ENCODE data around the gene HCFC1.
A peak's percentile ranks its signal among the peaks of the same experiment; 100 is the strongest.

HCFC1 gene

GRCh38 chrX:153927922-153928760 lies 43.5 kb downstream of the HCFC1 start:
- Histone ChIP-seq H4K8ac (ENCODE audit: low read depth, low read length) (no peak overlapping the region), H3K4me3 (ENCODE audit: low read length in 2 of 2) (peak overlapping the region; percentile 67 to 94), H3K18ac (ENCODE audit: low read length) (peak overlapping the region; percentile 98), H2BK5ac (ENCODE audit: low read length) (peak overlapping the region; percentile 93), H3K4me2 (ENCODE audit: insufficient read depth, low read length, poor library complexity, severe bottlenecking) (peak overlapping the region; percentile 51), H2BK12ac (ENCODE audit: low read length) (no peak overlapping the region), H3K36me3 (replicated peaks in 1 of 2; ENCODE audit: control insufficient read depth in 2 of 2, insufficient read depth in 2 of 2, low read length in 2 of 2) (peaks cover 10 to 39% of the 10 kb centered on the region in 2 donors), H3K4me1 (ENCODE audit: control insufficient read depth in 2 of 2, insufficient read depth in 1 of 2, low read depth in 1 of 2, low read length in 2 of 2) (peaks cover 11 to 17% of the 10 kb centered on the region in 2 donors), H3K27me3 (ENCODE audit: control insufficient read depth in 3 of 3, insufficient read depth in 3 of 3, low read depth in 1 of 3, low read length in 3 of 3) (peaks cover 0 to 36% (median 5%) of the 10 kb centered on the region in 3 experiments), H3K9ac (ENCODE audit: low read depth, low read length, poor library complexity) (peak overlapping the region; percentile 86), H3K4ac (ENCODE audit: low read length) (peak overlapping the region; percentile 6), H4K91ac (ENCODE audit: low read depth, low read length, poor library complexity) (no peak overlapping the region), H3K9me3 (replicated peaks in 1 of 2; ENCODE audit: control insufficient read depth in 2 of 2, insufficient read depth in 1 of 2, low read depth in 1 of 2, low read length in 2 of 2) (no peaks in the 10 kb centered on the region), H3K27ac (replicated peaks; ENCODE audit: low read length) (peak overlapping the region; percentile 97), H3K79me1 (ENCODE audit: low read depth, low read length) (no peaks in the 10 kb centered on the region), H2AFZ (ENCODE audit: low read length) (peak overlapping the region; percentile 52), H3K23ac (ENCODE audit: low read depth, low read length, poor library complexity) (no peak overlapping the region), H2AK5ac (ENCODE audit: low read depth, low read length) (peak overlapping the region; percentile 89), H3K14ac (ENCODE audit: low read length) (no peak overlapping the region), H2BK120ac (ENCODE audit: low read depth, low read length) (no peak overlapping the region), H2BK15ac (ENCODE audit: low read length) (no peak overlapping the region)
- WGBS, 2 donors (ENCODE audit: extremely low coverage in 2 of 2, insufficient read length in 2 of 2, insufficient replicate concordance in 1 of 2) = no CpG with 5 or more reads among the region's 76 CpGs
- peak; percentile 90 for DNase-seq (ENCODE audit: low spot score)

GRCh38 chrX:153927672-153927921 lies 44.0 kb downstream of the HCFC1 start:
- H4K8ac ChIP-seq (ENCODE audit: low read depth, low read length) = peak overlapping the region; percentile 72
- no CpG with 5 or more reads among the region's 8 CpGs for WGBS, 2 donors (ENCODE audit: extremely low coverage in 2 of 2, insufficient read length in 2 of 2, insufficient replicate concordance in 1 of 2)
- H3K4me2 ChIP-seq (ENCODE audit: insufficient read depth, low read length, poor library complexity, severe bottlenecking) = peak overlapping the region; percentile 51
- H2AK5ac ChIP-seq (ENCODE audit: low read depth, low read length) = peak overlapping the region; percentile 89
- H3K36me3 ChIP-seq (replicated peaks in 1 of 2; ENCODE audit: control insufficient read depth in 2 of 2, insufficient read depth in 2 of 2, low read length in 2 of 2) = peaks cover 9 to 34% of the 10 kb centered on the region in 2 donors
- no peak overlapping the region for H2BK120ac ChIP-seq (ENCODE audit: low read depth, low read length)
- H3K9me3 ChIP-seq (replicated peaks in 1 of 2; ENCODE audit: control insufficient read depth in 2 of 2, insufficient read depth in 1 of 2, low read depth in 1 of 2, low read length in 2 of 2) = no peaks in the 10 kb centered on the region
- peak overlapping the region; percentile 73 for H2BK12ac ChIP-seq (ENCODE audit: low read length)
- H3K14ac ChIP-seq (ENCODE audit: low read length) = no peak overlapping the region
- H3K23ac ChIP-seq (ENCODE audit: low read depth, low read length, poor library complexity) = peak overlapping the region; percentile 65
- peak overlapping the region; percentile 98 for H3K18ac ChIP-seq (ENCODE audit: low read length)
- no peak overlapping the region for H2BK15ac ChIP-seq (ENCODE audit: low read length)
- peak overlapping the region; percentile 23 for H3K4ac ChIP-seq (ENCODE audit: low read length)
- peak overlapping the region; percentile 93 for H2BK5ac ChIP-seq (ENCODE audit: low read length)
- peaks cover 0 to 37% (median 5%) of the 10 kb centered on the region in 3 experiments for H3K27me3 ChIP-seq (ENCODE audit: control insufficient read depth in 3 of 3, insufficient read depth in 3 of 3, low read depth in 1 of 3, low read length in 3 of 3)
- H3K4me1 ChIP-seq (ENCODE audit: control insufficient read depth in 2 of 2, insufficient read depth in 1 of 2, low read depth in 1 of 2, low read length in 2 of 2) = peaks cover 11 to 17% of the 10 kb centered on the region in 2 donors
- no peak overlapping the region for H4K91ac ChIP-seq (ENCODE audit: low read depth, low read length, poor library complexity)
- no peak for DNase-seq (ENCODE audit: low spot score)
- H3K27ac ChIP-seq (replicated peaks; ENCODE audit: low read length) = peak overlapping the region; percentile 97
- peak overlapping the region; percentile 52 for H2AFZ ChIP-seq (ENCODE audit: low read length)
- peak overlapping the region; percentile 67 to 94 for H3K4me3 ChIP-seq (ENCODE audit: low read length in 2 of 2)
- H3K9ac ChIP-seq (ENCODE audit: low read depth, low read length, poor library complexity) = peak overlapping the region; percentile 86
- no peaks in the 10 kb centered on the region for H3K79me1 ChIP-seq (ENCODE audit: low read depth, low read length)

GRCh38 chrX:153926858-153927671 lies 44.6 kb downstream of the HCFC1 start:
- H2BK15ac ChIP-seq (ENCODE audit: low read length) = no peak overlapping the region
- H3K4ac ChIP-seq (ENCODE audit: low read length) = peak overlapping the region; percentile 23
- no CpG with 5 or more reads among the region's 31 CpGs for WGBS, 2 donors (ENCODE audit: extremely low coverage in 2 of 2, insufficient read length in 2 of 2, insufficient replicate concordance in 1 of 2)
- peak overlapping the region; percentile 89 for H3K23ac ChIP-seq (ENCODE audit: low read depth, low read length, poor library complexity)
- no peak overlapping the region for H3K14ac ChIP-seq (ENCODE audit: low read length)
- H3K18ac ChIP-seq (ENCODE audit: low read length) = peak overlapping the region; percentile 98
- DNase-seq (ENCODE audit: low spot score) = no peak
- peak overlapping the region; percentile 51 for H3K4me2 ChIP-seq (ENCODE audit: insufficient read depth, low read length, poor library complexity, severe bottlenecking)
- H3K27ac ChIP-seq (replicated peaks; ENCODE audit: low read length) = peak overlapping the region; percentile 97
- H4K91ac ChIP-seq (ENCODE audit: low read depth, low read length, poor library complexity) = no peak overlapping the region
- H2AK5ac ChIP-seq (ENCODE audit: low read depth, low read length) = peak overlapping the region; percentile 89
- peaks cover 9 to 28% of the 10 kb centered on the region in 2 donors for H3K36me3 ChIP-seq (replicated peaks in 1 of 2; ENCODE audit: control insufficient read depth in 2 of 2, insufficient read depth in 2 of 2, low read length in 2 of 2)
- peak overlapping the region; percentile 93 for H2BK5ac ChIP-seq (ENCODE audit: low read length)
- peaks cover 11 to 18% of the 10 kb centered on the region in 2 donors for H3K4me1 ChIP-seq (ENCODE audit: control insufficient read depth in 2 of 2, insufficient read depth in 1 of 2, low read depth in 1 of 2, low read length in 2 of 2)
- peak overlapping the region; percentile 73 for H2BK12ac ChIP-seq (ENCODE audit: low read length)
- H3K27me3 ChIP-seq (ENCODE audit: control insufficient read depth in 3 of 3, insufficient read depth in 3 of 3, low read depth in 1 of 3, low read length in 3 of 3) = peaks cover 0 to 39% (median 5%) of the 10 kb centered on the region in 3 experiments
- no peaks in the 10 kb centered on the region for H3K79me1 ChIP-seq (ENCODE audit: low read depth, low read length)
- H2BK120ac ChIP-seq (ENCODE audit: low read depth, low read length) = no peak overlapping the region
- H3K4me3 ChIP-seq (ENCODE audit: low read length in 2 of 2) = peak overlapping the region; percentile 67 to 94
- H2AFZ ChIP-seq (ENCODE audit: low read length) = peak overlapping the region; percentile 38
- H3K9ac ChIP-seq (ENCODE audit: low read depth, low read length, poor library complexity) = peak overlapping the region; percentile 86
- peak overlapping the region; percentile 72 for H4K8ac ChIP-seq (ENCODE audit: low read depth, low read length)
- H3K9me3 ChIP-seq (replicated peaks in 1 of 2; ENCODE audit: control insufficient read depth in 2 of 2, insufficient read depth in 1 of 2, low read depth in 1 of 2, low read length in 2 of 2) = no peaks in the 10 kb centered on the region

- H3K79me1 ChIP-seq (ENCODE audit: low read depth, low read length) = no peaks in the 10 kb centered on the region
- H3K18ac ChIP-seq (ENCODE audit: low read length) = peak overlapping the region; percentile 71
- peaks cover 4 to 23% of the 10 kb centered on the region in 2 donors for H3K36me3 ChIP-seq (replicated peaks in 1 of 2; ENCODE audit: control insufficient read depth in 2 of 2, insufficient read depth in 2 of 2, low read length in 2 of 2)
- peak overlapping the region in 1 of 2 donors; percentile 67 for H3K4me3 ChIP-seq (ENCODE audit: low read length in 2 of 2)
- peak overlapping the region; percentile 38 for H2AFZ ChIP-seq (ENCODE audit: low read length)
- no peak overlapping the region for H2BK120ac ChIP-seq (ENCODE audit: low read depth, low read length)
- H4K8ac ChIP-seq (ENCODE audit: low read depth, low read length) = no peak overlapping the region
- no CpG with 5 or more reads among the region's 4 CpGs for WGBS, 2 donors (ENCODE audit: extremely low coverage in 2 of 2, insufficient read length in 2 of 2, insufficient replicate concordance in 1 of 2)
- no peak overlapping the region for H2BK5ac ChIP-seq (ENCODE audit: low read length)
- H3K9ac ChIP-seq (ENCODE audit: low read depth, low read length, poor library complexity) = peak overlapping the region; percentile 44
- H2BK15ac ChIP-seq (ENCODE audit: low read length) = peak overlapping the region; percentile 37
- H4K91ac ChIP-seq (ENCODE audit: low read depth, low read length, poor library complexity) = no peak overlapping the region
- no peak overlapping the region for H2BK12ac ChIP-seq (ENCODE audit: low read length)
- no peak for DNase-seq (ENCODE audit: low spot score)
- peak overlapping the region; percentile 89 for H3K23ac ChIP-seq (ENCODE audit: low read depth, low read length, poor library complexity)
- H3K14ac ChIP-seq (ENCODE audit: low read length) = no peak overlapping the region
- peaks cover 0 to 39% (median 5%) of the 10 kb centered on the region in 3 experiments for H3K27me3 ChIP-seq (ENCODE audit: control insufficient read depth in 3 of 3, insufficient read depth in 3 of 3, low read depth in 1 of 3, low read length in 3 of 3)
- peak overlapping the region; percentile 49 for H3K4me2 ChIP-seq (ENCODE audit: insufficient read depth, low read length, poor library complexity, severe bottlenecking)
- no peak overlapping the region for H3K27ac ChIP-seq (replicated peaks; ENCODE audit: low read length)
- peaks cover 11 to 23% of the 10 kb centered on the region in 2 donors for H3K4me1 ChIP-seq (ENCODE audit: control insufficient read depth in 2 of 2, insufficient read depth in 1 of 2, low read depth in 1 of 2, low read length in 2 of 2)
- no peaks in the 10 kb centered on the region for H3K9me3 ChIP-seq (replicated peaks in 1 of 2; ENCODE audit: control insufficient read depth in 2 of 2, insufficient read depth in 1 of 2, low read depth in 1 of 2, low read length in 2 of 2)
- peak overlapping the region; percentile 63 for H2AK5ac ChIP-seq (ENCODE audit: low read depth, low read length)
- H3K4ac ChIP-seq (ENCODE audit: low read length) = no peak overlapping the region
Observed at GRCh38 chrX:153926552-153926857, 45.1 kb downstream of the HCFC1 start.
